M059J (cell line): Measurements from ENCODE around the gene PALLD. TPM values are rescaled to one million over a fixed set of nuclear protein-coding genes. Genes with fewer than 3 reads are reported as not detected.

Experiments used
- DNase-seq: peaks from one replicate; pipeline ENCODE4 v3.0.0-alpha.2; 2012; ENCODE audit warnings: low read depth
- total RNA-seq: library from RNA; depleted of rRNA; stranded (reverse); fragments of >200 nt; shearing (Covaris generic); gene quantifications from 2 replicates; pipeline ENCODE4 v1.2.3, GENCODE V29; 2014

PALLD gene
- total RNA-seq, 1 experiment from 2014 or later: 46.0 TPM

DNA sequence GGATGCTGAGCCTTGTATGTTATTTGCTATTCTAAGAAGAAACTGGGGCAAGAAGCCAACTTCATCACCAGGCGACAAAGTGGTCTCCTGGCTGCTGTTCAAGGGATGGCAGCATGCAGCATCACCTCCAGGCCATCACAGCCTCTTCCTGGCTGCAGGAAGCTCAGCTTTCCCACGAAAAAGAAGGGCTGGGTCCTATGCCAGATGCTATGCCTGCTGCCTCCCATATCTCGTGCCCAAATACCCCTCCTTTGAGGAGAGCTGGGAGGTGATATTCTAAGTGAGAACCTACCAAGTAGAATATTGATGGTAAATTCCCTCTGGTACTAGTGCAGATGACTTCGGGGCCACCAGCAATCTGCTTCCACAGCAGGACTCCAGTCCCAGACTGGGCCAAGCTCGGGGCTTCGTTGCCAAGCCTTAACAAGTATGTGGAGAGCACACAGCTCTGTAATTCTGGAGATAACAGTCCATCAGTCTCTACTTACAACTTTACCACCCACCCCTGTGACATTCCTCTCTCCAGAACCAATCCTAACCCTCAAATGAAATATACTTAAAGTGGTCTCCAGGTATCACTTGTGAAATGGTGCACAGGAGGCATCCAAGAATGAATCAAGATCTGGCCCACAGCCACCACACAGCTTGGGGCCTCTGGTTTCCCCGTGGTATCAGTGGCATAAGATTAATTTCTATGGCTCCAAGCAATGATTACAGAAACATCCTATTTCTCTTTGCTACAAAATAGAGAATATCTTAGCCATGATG, 149.3 kb downstream of the PALLD start:
- DNase-seq: no peak

DNA sequence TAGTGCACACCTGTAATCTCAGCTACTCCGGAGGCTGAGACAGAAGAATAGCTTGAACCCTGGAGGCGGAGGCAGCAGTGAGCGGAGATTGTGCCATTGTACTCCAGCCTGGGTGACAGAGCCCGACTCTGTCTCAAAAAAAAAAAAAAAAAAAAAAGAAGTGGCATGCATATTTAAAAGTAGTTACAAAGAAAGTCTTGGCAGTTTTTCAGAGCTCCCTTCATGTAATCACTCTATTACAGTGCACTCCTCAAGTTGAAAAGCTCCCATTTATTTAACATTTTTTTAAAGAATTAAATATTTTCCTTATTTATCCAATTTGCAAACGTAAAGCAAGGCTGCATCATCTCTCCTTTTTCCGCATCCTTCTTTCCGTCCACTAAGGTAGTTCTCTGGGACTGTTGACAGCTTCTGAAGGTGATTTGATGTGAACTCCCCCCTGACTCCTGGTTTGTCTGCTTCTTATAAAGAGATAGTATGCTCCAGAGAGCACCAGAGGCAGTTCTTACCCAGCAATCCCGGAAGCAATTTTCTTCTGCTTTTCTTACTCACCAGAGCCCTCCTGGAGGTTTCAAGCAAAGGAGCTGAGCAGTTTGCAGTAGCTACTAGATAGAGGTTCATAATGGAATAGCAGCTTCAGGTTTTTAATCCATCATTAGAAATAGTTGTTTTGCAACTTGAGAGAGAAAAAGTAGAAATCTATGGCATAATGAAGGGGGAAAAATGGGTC, 151.0 kb downstream of the PALLD start:
- DNase-seq: peak; percentile 51

DNA sequence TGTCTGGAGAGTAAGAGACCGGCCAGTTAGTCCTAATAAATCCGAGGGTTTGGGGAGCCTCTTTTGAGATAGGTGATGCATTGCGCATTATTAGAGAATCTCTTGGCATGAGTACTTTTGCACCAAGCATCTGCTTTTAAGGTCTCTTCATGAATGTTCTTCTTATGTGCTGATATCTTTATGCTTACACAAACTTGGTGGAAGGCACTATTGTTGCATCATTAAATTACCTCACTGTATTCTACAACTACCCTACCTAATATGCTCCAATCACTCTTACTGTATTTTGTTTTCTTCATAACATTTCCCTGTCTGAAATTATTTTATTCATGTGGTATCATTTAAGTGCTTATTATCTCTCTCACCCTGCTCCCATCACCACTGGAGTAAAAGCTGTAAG, 151.6 kb downstream of the PALLD start:
- DNase-seq: no peak

DNA sequence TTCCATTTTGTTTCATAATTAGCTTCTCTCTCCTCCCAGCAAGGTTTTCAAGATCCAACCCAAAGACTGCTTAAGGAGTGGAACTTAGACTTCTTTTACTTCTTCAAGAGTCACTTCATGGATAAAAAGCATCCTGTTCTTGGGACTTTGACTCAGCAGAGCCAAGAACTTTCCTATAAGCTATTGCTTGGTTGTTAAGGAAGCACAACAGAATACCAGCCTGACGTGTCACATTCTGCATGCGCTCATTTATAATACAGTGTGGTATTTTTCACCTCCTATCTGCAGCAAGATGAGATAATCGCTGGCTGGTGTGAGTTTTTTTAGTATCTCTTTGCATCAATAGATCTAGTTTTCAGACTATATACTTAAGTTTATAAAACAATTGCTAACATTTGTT, 152.1 kb downstream of the PALLD start:
- DNase-seq: peak; percentile 76

DNA sequence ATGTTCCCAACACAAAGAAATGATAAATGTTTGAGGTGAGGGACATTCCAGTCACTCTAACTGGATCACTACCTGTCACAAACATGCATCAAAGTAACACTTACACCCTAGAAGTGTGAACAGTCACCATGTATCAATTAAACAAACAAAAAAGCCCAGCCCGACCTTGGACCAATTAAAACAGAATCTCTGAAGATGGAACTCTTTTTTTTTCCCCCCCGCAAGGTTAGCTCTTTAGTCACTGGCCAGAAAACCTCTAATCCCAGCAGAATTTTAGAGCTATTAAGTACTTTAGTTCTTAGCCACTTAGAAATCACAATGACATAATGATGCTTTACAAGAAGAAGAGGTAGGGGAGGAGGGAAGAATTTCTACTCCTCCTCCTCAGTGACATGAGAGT, 154.5 kb downstream of the PALLD start:
- DNase-seq: peak; percentile 70

DNA sequence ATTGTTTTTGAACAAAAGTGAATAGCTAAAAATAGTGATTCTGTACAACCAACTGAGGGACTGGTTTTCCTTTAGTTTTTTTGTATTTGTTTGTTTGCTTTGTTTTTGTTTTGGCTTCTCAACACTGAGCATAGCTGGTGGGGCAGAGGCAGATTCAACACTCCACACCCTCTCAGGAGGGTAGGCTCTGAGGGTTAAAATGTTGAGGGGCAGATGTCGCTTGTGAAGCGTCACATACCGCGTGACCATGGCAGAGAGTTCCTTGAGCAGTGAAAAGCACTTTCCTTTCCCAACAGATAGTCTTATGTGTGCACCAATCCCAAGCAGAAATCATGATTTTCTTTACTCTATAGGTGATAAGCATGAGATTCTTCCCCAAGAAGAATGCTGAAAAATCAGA, 155.0 kb downstream of the PALLD start:
- DNase-seq: no peak

DNA sequence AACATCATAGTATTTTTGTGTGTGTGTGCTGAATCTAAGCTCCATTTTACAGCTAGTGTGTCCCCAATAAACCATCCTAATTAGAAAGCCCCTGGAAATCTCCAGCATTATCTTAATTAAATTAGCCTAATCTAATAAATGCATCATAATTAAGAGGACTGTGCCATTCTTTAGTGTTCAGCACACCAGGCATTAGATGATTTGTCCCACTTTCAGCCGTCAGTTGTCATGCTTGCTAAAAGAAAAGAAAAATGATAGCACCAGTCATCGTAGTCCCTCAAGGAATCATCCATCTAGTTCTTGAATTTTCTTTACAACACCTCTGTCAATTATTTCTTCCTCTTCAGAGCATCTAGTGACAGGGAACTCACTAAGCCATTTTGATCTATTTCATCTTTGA, 155.9 kb downstream of the PALLD start:
- DNase-seq: no peak

DNA sequence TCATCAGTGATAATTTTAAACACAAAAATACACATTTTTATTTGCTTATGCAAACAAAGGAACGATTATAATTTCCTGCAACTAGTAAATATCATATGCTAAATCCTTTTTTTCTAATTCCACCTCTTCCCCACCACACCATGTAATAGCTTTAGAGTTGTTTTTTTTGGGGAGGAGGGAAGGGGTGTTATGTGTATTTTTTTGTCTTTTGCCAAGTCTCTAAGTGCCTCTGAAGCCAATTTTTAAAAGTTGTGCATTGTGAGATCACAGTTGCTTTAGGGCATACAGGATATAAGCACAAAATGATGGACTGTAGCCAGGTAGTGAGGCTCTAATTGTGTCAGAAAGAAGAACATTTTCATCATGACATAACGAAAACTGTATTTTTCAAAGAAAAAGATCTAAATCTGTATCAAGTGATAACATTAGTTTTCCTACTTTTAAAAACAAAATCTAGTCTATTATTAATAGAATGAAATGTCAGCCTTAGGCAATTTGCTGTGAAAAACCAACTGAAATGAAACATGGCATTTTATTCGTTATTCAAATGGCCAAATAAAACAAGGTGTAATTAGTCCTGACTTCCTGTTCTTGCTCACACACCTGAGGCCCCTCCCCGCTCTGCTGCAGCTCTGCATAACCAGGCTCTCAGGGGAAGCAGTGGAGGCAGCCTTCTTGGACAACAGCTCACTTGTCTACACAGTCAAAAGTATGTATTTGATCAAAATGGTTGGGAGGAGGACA, 157.4 kb downstream of the PALLD start:
- no peak for DNase-seq

DNA sequence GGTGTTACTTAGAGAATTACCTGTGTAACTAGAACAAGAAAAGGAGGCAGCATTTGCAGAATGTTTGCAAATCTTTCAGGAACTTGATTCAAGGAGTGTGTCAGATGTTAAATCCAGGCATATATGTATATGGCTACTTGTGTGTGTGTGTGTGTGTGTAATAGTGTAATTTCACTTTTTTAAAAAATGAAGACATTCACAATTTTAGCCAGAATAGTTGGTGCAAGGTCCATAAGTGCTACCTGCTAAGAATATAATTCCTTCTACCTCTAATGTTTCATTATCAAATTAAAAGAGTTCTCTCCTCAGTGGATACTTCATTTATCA, 158.0 kb downstream of the PALLD start:
- DNase-seq: no peak

DNA sequence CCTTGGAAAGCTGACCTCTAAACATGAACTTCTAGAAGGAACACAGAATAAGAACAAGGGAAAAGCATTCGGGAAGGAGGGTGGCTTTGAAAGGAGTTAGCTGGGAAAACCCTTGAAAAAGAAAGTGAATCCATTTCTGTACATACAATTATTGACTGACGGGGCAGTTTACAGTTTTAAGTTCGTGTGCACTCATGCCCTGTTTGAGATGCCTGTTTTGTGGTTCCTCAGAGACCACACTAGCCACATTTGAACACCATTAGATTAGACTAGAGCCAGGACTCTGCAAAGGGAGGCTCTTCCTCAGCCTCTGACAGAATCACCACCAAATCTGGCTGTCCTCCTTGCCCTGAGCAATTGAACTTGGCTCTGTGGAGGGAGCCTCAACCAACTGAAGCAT, 158.3 kb downstream of the PALLD start:
- DNase-seq: peak; percentile 20

DNA sequence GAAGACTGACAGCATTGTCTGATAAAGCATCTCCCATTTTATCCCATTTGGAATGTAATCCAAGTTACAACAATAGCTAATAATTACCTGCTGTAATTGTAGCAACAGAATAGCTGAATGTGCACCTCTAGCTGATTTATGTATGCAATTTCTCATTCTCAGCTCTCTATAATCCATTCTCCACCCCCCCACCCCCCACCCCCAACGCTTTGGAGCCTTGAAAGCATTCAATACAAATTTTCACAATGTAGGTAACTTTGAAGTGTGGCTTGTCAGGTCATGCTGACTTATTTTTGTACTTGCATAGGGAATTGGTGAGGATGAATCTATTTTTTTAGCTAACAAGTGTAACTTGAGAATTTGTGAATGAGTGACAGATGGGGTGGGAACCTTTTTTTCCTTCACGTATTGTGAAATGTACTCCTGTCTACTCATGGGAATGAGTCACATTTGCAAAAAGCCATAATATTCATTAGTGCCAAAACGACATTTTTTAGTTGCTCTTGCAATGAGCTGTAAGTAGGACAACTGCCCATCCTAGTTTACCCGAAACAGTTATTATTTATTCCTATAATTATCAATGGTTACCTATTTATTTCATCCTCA, 159.3 kb downstream of the PALLD start:
- DNase-seq: peak; percentile 78

DNA sequence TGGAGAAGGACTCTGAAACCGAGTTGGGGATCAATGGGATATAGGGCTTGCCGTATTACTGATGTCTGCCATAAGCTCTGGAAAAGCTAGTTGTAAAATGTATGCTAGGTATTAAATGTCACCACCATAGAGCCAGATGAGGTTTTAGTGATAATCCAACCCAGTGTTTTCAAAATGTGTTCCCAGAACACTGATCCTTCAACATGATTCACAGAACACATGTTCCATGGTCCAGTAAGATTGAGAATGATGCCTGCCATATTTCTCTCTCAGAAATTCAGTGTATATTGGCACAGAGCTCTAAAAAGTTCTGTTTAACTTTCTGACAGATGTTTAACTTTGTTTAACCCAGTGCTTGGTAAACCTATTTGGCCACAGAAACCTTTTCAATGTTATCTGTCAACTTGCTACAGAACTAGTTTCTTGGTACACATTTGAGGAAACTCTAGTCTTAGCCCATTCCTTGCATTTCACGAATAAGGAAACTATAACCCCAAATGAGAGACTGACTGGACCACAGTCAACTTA, 160.2 kb downstream of the PALLD start:
- no peak for DNase-seq

DNA sequence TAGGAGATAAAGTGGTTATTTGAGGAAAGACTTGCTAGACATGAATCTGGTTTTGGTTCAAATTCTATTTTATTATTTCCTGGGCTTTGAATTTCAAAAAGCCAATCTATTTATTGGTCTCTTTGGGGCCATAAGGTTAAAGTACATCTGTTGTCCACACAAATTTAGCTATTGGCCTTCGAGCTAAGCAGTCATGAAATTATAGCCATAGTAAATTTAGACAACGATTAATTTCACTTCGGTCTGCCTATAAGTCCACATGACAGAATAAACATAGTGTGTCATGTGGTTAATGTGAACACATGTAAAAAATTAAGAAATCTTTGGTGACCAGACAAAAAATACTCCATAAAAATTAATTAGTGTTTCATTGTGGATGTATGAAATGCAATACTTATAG, 161.9 kb downstream of the PALLD start:
- DNase-seq: no peak

DNA sequence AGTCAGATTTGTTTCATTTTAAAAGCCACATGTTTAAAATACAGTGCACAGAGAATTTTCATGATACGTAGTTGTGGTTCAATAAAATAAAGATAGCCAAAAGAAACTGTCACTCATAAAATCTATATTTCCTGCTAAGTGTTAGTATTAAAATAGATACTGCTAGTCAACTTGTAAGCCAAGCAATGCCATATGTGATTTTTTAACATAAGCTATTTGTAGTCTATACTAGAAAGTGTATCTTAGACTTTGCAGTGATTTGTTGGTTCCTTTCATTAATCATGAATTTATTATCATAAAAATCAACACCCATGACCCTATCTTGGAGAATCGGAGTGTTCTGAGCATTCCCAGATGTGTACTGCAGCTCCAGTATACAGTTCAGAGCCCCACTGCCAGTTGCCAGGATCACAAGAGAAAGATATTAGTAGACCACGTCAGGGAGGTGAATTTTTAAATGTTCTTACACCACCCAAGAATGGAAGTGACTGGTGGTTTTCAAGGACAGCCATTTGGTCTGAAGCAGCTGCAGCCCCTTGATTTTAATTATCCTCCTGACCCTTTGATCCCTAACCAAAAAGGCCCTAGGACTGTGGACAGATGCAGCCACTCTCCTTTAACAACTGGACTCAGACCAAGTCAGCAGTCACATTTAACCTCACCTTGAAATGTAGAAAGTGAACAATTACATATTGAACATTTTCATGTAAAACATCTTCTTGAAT, 163.1 kb downstream of the PALLD start:
- DNase-seq: no peak

DNA sequence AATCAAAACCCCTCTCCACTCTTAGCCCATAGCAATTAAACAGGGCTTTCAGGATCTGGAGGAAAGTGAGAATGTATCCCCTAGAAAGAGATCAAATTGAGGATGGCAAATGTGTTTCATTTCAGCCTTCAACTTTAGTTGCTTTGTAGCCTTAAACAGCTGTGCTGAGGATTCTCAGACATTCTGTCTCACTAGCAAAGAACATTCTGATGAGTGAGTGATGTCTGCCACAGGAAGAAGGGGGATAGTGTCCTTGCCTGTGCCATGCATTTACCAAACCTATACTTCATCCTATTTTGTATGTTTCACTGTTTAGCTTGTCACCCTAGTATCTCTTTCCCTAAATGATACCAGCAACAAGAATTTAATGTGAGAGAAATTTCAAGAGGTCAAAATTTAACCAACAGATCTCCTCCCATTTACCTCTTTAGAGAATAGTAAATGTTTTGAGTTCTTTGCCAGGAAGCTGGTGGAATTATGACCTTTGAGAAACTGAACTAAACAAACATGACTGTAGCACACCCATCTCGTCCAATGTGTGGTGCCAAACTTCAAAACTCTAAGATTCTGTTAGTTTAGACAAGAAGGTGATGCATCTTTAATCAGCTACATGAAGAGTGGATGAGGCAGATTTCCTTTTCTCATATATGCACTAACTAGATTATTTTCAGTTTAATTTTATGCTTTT, 165.6 kb downstream of the PALLD start:
- DNase-seq: no peak

DNA sequence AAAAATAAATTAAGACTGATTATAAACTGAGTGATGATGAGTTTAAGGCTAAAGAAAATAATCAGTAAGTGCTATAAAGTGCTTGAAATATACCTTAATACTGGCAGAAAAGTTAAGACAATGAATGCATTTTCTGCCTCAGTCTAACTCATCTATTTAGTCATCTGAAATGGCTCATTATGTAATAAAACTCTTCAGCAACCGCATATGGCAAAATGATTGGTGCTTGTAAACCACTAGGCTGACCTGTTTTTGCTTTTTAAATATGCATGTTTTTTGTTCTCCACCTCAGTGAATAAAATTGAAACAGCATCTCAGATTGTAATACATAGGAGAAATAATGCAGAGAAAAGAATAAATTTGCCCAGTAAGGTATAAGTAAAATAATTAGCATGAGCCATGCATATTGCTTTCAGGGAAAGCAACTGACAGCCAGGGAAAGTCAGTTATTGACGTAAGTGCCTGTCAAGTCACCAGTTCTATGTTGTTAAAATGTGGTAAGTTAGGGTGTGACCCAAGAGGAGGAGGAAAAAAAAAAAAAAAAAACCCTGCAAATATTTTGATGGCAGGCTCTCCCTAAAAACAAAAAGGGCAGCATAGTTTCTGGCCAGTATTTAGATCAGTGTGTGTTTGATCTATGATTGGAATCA, 167.5 kb downstream of the PALLD start:
- DNase-seq: peak; percentile 54

DNA sequence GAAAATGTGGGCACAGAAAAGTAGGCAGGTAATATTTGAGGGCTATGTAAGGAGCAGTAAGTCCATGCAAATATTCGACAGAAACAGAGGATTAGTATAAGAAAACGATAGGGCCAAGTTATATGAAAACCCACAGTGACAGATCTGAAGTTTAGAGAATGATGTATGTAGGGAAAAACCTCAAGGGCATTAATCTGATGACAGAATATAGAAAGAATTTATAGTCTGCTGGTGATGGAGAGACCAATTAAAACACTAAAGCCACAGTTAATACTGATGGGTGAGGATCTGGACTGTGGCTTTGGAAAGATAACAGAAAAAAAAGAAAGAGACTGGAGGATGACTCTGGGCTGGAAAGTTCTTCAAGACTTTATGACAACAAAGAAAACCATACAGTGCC, 169.7 kb downstream of the PALLD start:
- DNase-seq: peak; percentile 85

DNA sequence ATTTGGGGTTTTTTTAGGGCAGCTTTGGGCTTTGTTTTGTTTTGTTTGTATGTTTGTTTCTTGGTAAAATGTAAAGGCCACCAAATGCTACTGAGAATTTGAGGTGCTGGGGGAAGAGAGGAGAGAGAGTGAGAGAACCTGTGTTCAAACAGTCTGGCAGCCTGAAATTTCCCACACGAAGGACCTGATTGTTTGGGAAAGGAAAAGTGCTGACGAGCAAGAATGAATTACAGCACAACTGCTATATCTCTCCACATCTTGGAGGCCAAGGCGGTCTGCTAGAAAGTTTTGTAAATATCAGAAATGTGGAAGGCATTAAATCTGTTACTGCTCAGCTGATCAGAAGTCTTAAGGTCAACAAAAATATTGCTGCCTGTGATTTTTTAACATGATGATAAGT, 170.5 kb downstream of the PALLD start:
- no peak for DNase-seq

DNA sequence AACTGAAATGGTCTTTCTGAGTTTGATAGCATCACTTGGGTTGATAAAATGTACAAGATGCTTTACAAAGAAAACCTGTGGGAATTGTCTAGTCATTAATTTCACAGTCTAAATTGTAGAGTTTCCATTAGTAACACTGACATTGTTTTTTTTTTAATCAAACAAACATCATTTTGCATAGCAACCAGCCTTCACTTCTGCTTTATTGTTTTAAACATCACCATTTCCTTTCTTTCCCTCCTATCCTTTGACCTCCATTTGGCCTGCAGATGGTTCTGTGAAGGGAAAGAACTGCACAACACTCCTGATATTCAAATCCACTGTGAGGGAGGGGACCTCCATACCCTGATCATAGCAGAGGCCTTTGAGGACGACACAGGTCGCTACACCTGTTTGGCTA, 171.1 kb downstream of the PALLD start:
- peak; percentile 24 for DNase-seq

DNA sequence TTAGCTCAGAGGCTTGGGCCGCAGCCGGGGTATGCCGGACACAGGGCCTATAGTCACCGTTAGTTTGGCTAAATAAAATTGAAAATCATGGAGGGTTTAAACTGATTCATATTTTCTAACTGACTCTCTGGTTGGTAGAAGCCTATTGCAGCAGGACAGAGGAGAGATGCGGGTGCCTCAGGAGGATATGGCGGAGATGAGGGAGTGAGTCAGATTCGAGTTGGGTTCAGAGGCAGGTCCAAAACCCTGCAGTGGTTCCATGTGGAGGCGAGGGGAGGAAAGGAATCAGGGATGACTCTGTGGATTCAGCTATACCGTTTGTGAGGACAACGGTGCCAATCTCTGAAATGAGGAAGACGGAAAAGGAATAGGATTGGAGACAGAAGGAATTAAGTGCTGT, 176.6 kb downstream of the PALLD start:
- DNase-seq: no peak
